DOHH2 (cell line): ENCODE measurements around the gene PPIL1.

Experiments
- CTCF ChIP-seq: fragments of 200-600 bp; sonication (generic); IDR thresholded peaks from one replicate; pipeline ENCODE4 v1.5.1; 2014; ENCODE audit warnings: antibody characterized with exemption, mild to moderate bottlenecking, low read depth, low read length; ENCODE audit not compliant: poor library complexity, severe bottlenecking
- EZH2phosphoT487 ChIP-seq: fragments of 200-600 bp; sonication (generic); IDR thresholded peaks from 2 replicates; pipeline ENCODE4 v1.6.1; 2017; ENCODE audit warnings: borderline replicate concordance, mild to moderate bottlenecking, antibody characterized with exemption, low read length, moderate library complexity, mixed read lengths

GRCh38 chr6:36807750-36808149 lies 66.9 kb downstream of the PPIL1 start:
- TF ChIP-seq CTCF (no peak), EZH2phosphoT487 (no peak)
